AG08396 (cell line): ENCODE measurements around the gene LTA4H.
"Not testable (repeated sequence)": the region's sequence is repeated elsewhere in the genome, so short reads cannot be mapped to it uniquely, and the experiment has no call there.

Source experiments
- DNase-seq: peaks from one replicate; pipeline ENCODE4 v3.0.0; 2012; ENCODE audit warnings: low spot score, mixed read lengths

LTA4H gene

DNA sequence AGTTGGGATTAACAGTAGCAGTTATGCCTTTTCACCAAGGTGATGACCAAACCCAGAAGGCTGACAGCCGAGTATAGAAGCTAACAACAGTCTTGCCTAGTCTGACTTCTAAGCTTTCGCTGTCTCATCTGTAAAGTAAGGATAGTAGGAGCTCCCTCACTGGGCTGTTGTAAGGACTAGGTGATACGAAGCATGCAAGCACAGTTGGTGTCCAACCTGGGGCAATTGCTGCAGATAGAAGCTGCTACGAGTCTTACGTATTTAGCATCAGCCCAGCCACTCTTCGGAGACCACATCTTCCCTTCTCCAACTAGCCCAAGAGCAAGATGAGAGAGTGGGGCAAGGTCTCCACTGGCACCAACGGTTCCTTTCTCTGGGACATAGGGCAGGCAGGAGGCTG is 45.3 kb downstream of the LTA4H start:
- DNase-seq, result no peak

DNA sequence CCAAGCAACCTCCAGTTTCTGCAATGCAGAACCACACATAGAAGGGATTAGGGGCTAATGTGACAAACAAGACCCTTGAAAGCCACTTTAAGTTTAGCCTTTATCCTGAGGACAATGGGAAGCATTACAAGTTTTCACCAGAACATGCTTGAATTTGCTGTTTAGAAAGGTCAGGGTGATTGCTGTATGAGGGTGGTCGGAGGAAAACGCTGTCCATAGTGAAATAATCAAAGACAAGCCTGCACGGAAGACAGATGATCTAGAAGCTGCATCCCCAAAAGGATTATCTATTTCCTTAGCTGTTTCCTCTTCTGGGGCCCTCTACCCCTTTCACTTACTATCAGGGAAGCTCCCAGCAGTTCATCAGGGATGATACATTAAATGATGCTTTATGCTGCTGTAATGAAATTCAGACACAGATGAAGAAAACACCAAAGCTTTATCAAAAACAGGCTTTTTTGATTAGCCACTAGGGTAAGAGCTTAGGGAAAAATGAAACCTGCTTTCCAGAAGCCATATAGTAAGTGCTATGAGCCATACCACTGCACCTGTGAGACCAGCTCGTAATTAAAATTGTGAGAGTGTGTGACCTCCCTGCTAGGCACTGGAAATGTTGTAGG is 45.8 kb downstream of the LTA4H start:
- no peak for DNase-seq

DNA sequence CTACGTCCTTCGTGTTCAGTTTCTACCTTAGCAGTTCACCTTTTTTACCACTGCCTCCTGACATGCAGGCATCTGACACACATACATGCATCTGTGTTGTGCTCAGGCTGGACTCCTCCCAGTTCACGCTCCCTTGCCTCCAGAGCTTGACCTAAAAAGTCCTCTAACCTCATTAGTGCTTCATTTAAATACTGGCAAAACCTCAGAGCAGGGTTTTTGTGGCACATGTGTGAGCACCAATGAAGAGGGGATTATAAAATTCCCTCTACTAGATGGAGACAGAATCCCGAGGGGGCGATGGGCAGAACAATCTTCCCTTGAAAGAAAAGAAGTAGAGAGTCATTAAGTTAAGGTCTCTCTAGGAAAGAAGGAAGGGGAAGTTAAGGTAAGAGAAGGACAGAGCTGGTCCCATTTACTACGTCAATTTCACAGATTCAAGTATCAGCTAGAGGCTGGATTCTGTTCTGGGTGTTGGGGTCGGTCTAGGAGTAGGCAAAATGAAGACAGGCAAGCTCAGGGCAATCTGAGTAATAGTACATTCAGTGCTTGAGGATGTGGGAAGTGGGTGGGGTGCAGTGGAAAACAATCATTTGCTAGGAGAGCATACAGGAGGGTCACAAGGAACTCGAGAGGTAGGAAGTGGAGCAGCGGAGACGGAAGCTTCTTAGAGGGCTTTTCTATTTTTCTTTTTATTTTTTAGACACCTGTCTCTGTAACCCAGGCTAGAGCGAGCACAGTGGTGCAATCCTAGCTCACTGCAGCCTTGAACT is 46.7 kb downstream of the LTA4H start:
- no peak for DNase-seq

DNA sequence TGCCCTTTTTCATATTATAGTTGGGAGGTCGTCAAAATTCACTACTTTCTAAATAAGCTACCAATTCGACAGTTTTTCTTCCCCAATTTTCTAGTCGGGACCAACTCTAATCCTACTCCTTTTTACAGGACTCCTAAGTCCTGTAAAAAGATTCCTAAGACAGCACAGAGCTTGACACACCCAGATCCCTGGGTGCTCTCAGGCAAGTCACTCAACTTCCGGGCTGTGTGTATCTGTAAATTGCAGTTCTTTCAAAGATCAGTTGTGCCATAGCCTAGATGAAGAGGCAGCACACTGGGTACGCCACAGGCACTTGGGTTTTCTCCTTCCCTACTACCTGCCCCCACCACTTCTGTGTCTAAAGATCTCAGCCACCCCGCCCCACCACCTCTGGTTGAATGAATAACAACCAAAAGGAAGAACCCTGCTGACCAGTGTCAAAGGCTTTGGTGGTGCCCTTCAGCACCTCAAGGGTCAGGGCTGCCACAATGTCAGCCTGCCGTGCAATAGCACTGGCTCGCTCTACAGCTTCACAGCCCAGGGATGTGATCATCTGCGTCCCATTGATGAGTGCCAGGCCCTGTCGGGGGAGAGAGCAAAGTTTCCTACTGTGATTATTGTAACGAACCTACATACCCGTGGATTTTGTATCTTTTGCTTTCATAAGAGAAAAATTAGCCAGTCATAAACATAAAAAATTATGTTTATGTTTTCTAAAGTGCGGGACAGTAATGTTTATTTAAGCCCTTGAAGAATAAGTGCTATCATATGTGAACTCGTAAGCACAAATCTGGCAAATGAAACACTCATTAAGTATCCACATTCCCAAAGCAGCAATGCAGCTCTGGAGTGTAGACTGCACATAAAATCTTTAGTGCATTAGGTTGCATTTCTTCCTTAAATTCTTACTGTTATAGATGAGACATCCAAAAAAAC is 48.5 kb downstream of the LTA4H start:
- no peak for DNase-seq

DNA sequence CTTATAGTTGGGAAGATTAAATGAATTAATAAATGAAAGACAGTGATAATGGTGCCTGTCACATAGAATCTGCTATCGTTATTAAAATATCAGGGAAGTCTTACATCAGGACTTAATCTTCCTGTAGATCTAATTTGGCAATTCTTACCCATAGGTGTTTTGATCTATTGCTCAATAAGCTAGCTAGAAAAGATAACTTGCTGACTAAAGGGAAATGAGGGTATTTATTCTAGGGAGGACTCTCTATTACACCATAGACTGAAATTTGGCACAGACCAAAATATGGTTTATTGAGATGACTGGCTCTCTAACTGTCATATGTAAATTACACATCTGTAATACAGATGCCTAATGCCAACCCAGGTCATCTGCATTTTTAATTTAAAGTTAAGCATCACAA is 50.7 kb downstream of the LTA4H start:
- no peak for DNase-seq

DNA sequence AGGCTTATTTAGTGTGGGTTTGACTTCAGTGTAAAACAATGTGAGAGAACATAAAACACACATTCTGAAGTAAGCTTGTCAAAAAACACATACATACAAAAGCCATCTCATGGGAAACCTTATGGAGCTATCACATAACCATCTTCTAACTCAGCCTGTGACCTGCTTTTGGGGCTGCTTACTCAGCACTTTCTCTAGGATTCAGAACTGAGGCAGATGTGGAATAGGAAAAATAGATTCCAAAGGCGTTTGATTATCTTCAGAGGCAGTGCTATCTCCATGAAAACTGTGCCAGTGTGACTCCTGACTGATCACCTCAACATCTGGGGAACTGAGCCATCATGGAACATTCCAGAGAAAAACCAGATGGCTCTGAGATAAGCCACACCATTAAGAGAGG is 52.8 kb downstream of the LTA4H start:
- no peak for DNase-seq

DNA sequence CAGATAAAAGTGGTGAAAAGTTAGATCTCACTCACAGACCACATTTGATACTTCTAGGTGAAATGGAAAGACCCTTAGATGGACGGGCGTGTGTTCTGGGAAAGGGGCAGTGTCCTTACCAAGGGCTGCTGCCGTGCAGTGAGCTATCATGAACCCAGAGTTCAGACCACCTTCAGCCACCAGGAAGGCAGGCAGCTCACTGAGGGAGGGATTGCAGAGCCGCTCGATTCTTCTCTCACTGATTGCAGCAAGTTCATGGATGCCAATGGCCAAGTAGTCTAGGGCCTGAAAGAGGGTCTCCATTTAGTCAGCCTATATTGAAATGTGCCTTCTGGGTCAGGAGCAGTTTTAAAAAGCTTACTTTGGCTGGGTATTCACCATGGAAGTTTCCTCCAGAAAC is 55.0 kb downstream of the LTA4H start:
- no peak for DNase-seq

DNA sequence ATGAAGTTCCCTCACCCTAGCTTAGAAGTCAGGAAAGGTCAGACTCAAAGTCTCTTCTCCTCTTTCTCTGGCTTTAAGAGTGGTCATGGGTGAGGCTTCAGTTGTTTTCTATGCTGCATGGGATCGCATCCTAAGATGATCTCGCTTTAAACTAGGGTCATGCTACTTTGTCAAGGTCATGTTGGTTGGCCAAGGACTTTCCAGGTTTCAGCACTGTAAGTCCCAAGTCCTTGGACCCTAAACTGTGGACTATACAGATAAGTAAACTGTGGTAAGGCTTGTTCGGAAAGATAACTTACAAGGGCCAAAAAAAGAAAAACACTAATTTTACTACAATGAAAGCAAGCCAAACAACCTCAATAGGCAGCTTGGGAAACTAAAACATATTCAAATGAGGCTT is 56.6 kb downstream of the LTA4H start:
- no peak for DNase-seq

DNA sequence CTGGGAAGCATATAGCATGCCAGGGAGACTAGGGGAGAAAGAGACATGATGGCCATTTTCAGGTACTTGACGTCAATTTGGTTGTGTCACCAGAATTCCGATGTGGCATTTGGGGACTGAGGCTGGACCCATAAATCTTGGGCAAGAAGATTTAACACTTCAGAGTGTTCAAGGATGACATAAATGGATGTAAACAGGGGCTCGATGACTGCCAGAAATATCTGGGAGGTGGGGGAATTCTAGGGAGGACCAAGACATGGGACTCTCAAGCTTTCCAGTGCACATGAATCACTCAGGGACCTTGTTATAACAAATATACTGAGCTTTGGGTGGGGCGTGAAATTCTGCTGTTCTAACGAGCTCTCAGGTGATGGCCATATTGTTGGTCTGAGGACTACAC is 57.0 kb downstream of the LTA4H start:
- no peak for DNase-seq

DNA sequence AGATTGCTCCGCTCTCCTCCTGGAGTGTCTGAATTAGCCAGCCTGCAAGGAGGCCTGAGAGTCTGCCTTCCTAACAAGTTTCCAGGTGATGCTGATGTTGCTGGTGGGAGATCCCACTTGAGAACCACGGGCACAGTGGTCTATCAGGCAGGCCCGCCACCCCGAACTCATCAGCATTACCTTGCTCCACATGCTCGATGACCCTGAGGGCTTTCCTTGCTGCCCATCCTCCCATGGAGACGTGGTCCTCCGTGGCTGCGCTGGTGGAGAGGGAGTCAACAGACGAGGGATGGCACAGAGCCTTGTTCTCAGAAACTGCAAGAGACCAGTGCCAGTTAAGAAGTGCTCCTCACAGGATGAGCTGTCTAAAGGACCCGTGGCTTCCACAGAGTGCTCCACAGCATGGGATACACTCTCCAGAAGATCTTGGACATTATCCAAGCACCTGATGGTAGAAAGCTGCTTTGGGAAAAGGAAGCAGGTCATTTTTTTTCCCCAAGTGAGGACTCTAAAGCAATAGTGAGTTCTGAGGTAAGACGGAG is 57.6 kb downstream of the LTA4H start:
- no peak for DNase-seq

DNA sequence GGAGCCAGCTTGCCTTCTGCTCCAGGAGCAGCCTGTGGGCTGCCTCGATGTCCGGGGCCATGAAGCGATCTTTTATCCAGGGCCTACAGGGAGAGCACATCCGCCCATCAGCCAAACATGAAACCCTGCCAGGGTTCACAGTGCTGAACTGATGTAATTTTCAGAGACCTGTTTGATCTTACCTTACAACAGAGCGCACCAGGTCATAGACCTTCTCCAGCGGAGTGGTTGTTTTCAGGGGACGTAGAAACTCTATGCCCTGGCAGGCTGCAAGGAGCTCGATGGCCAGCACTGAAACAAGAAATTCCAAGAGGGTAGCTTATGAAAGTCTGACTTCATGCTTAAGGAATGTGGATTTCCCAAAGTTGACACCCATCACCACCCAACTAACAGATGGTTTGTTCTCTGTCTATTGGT is 59.0 kb downstream of the LTA4H start:
- DNase-seq, result peak; percentile 34

DNA sequence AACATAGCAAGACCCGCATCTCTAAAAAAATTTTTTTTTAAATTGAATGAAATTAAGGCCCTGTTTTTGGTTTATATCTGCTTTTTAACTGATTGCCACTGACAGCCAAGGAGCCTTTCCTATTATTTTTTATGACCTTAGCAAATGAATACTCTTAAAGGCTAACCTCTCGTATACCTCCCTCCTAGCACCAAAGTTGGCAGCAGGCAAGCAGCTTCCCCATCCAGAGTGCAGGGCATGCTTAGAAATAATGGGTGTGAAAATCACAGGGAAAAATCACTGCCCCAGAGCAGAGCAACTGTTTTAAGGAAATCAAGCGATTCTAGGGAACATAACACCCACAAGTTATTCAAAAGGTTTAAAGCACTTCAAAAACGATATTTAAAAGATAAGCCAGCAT is 59.9 kb downstream of the LTA4H start:
- DNase-seq, result no peak

DNA sequence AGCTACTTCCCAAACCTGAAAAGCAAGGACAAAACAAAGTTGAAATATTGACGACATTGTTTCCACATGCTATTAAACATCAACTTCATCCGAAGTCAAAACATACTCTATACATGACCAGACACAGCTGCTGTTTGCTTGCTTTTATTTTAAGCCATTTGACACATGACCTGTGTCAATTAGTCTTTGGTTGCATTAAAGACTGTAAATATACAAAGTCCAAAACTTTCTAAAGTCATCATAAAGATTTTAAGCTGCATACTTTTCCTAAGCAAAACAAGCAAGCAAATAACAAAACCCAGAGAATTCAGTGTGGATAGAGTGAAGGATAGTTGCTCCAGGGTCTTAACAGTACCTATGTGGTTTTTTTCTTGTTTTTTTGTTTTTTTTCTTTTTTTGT is 61.0 kb downstream of the LTA4H start:
- DNase-seq, result no peak

DNA sequence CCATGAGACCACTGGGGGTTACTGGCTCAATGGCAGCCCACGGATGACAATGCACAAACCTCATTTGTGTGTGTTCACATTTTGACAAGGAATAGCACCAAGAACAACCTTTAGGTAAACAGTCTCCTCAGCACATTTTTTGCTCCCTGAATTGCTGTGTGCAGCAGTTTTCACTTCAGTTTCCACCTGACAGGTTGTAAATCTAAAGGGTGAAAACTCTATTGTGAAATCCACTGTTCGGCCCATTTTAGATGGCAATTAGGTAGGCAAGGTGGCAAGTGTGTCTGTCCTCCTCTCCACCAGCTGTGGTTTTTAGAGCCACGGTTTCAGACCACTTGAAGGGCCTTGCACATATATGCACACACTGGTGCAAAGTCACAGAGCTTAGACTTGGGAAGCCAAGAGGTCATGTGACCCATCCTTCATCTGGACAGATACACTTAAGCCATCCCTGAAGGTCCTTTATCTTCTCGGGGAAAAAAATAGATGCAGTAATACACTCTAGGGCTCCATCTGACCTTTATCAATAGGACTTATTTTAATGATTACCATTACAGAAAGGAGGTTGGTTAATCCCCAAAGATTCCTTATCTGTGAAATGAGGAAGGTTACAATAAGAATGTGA is 62.4 kb downstream of the LTA4H start:
- no peak for DNase-seq

DNA sequence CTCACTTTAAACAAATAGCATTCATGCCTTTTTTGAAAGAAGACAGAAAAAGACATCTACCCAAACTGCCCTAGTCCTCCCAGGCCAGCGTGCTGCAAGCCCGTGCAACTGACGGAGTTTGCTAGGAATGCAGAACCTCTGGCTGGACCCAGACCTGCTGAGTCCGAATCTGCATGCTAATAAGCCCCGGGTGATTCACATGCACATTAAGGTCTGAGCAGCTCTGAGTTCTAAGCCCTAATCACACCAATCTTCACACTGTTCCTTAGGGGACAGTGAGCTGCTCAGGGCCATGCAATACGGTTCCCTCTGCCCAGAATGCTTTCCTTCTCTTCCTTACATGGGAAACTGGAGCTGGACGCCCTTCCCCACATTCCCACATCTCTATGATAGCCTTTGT is 64.5 kb downstream of the LTA4H start:
- no peak for DNase-seq

DNA sequence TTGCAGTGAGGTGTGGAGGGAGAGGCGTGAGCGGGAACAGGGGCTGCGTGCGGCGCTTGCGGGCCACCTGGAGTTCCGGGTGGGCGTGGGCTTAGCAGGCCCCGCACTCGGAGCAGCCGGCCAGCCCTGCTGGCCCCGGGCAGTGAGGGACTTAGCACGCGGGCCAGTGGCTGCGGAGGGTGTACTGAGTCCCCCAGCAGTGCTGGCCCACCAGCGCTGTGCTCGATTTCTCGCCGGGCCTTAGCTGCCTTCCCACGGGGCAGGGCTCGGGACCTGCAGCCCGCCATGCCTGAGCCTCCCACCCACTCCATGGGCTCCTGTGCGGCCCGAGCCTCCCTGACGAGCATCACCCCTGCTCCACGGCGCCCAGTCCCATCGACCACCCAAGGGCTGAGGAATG is 66.3 kb downstream of the LTA4H start:
- DNase-seq, result not testable (repeated sequence)

DNA sequence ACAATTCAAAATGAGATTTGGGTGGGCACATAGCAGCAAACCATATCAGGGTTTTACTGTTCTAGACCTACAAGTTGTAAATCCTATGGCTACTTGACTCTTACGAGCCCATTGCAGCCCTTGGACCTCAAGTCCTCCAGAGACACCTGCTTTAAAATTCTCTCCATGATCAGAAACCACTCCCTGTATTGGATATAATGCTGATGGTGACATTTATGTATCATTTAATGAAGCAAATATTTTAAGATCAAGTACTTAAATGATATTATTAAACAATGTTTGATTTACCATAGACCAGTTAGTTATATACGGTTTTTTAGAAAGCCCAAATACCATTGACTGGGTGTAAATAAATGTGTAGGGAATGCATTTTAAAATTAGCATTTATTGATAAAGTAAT is 68.1 kb downstream of the LTA4H start:
- no peak for DNase-seq

DNA sequence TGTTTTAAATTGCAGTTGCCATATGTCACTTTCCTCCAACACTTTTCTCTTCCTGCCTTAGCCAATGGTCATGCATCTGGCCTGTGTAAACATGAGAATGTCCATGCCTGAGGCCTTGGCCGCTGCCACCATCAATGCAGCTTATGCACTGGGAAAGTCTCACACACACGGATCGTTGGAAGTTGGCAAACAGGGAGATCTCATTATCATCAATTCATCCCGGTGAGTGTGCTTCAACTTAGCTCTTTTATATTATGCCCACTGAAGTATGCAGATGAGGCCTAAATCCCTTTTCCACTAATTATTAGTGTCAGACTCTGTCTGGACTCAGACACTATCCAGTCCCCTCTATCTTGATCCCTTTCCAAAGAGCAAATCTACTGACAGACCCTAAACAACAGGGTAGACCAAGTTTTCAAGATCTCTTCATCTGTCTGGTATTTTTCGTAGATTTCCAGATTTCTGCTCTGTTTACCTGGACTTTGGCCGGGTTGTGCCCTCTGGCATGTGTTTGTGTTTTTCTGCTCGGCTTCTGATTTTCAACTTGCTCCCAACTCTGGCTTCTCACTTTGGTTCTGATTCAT is 69.0 kb downstream of the LTA4H start:
- no peak for DNase-seq

DNA sequence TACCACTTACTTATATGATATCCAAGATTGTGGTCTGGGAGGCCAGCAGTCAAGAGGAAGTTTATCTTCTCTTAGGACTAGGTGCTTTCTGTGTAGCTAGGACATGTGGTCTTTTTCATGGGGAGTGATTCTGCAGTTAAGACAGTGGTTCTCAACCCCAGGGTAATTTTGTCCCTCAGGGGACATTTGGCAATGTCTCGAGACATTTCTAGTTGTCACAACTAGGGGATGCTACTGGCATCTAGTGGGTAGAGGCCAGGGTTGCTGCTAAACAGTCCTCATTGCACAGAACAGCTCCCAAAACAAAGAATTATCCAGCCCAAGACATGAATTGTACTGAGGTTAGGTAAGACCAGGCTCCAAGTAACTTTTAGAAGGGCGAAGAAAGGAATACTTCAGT is 72.3 kb downstream of the LTA4H start:
- DNase-seq, result no peak

DNA sequence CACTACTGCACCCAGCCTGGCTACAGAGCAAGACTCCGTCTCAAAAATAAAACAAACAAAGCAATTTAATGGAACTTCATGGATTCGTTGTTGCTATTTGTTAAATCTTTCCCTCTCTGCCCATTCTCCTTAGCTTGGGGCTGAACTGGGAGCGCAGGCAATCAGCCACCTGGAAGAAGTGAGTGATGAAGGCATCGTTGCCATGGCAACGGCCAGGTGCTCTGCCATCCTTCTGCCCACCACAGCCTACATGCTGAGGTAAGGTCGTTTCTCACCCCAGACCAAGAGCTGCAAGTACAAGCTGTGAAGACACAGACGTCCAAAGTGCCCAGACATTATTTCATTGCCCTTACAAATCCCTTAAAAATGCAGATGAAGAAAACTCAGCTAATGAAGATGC is 73.2 kb downstream of the LTA4H start:
- DNase-seq, result no peak

DNA sequence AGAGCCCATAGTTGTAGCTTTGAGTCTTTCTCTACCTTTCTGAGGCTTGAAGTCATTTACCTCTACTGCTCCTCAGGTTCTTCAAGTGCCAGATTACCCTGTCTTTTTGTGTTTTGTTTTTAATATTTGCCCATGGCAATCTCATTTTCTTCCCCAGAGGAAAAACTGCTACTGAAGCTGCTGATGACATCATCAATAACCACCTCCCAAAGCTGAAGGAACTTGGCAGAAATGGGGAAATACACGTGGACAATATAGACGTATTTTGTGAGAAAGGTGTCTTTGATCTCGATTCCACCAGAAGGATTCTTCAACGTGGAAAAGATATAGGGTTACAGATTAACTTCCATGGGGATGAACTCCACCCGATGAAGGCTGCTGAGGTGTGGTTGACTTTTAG is 75.1 kb downstream of the LTA4H start:
- DNase-seq, result no peak

DNA sequence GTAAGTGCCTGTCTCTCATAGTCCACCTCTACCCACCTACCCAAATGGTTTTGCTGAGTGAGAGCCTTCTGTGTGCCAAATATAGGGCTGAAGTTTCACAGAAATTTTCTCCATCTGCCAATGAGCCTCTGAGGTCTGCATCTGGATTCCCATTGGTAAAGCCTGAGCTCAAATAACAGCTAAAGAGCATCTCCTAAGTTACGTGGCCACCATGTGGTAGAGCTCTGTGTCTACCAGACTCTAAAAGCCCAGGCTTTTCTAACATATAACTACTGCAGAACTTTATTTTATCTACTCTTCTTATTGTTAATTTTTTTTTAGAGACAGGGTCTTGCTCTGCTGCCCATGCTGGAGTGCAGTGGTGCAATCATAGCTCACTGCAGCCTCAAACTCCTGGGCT is 76.3 kb downstream of the LTA4H start:
- DNase-seq, result no peak
